BE2C (cell line): ENCODE data around the gene SMIM35.

ENCODE experiments used
- DNase-seq: peaks from one replicate; pipeline ENCODE4 v3.0.0-alpha.2; 2020
- H3K27me3 ChIP-seq: fragments of 250-450 bp; sonication (Bioruptor Pico); 2 replicates; pipeline ENCODE4 v1.5.1; 2020; ENCODE audit warnings: mild to moderate bottlenecking
- H3K36me3 ChIP-seq: fragments of 250-450 bp; sonication (Bioruptor Pico); 2 replicates; pipeline ENCODE4 v1.5.1; 2020; ENCODE audit warnings: mild to moderate bottlenecking
- H3K4me1 ChIP-seq: fragments of 250-450 bp; sonication (Bioruptor Pico); 2 replicates; pipeline ENCODE4 v1.5.1; 2020
- H3K4me3 ChIP-seq: 2 replicates; pipeline ENCODE4 v1.5.1; 2011; ENCODE audit warnings: low read depth, low read length
- H3K9me3 ChIP-seq: fragments of 250-450 bp; sonication (Bioruptor Pico); 2 replicates; pipeline ENCODE4 v1.5.1; 2020
- TF ChIP-seq, protein P1 (sequence below): IDR thresholded peaks from 2 replicates; pipeline ENCODE4 v1.5.1; 2012; ENCODE audit warnings: mild to moderate bottlenecking, low read depth, low read length

SMIM35 gene

DNA sequence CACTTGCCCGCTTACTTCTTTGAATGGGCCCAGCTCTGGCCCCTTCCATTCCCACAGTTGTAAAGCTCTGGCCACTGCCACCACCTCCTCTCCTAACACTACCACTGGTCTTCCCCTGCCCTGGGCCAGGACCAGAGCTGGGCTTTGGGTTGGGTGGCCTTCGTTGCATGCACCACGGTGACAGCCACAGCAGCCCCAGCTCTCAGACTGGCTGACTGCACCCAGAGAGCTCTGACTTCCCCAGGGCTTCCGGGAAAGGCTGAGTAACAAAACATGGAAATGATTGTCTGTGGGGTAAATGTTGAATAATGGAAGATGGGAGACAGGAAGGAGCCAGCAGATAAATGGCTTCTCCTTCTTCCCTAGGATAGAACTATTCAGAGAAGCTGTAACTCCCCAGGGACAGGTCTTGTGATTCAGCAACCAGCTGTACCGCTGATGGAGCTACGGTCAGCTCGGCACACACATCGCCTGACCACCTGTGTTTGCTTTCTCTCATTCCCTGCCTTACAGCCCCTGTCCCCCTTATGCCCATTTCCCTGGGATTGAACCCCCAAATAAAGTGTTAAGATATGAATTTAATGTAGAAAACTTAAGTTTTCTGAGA, 38.3 kb upstream of the SMIM35 start:
- H3K27me3 ChIP-seq, result peaks cover 4% of the 10 kb centered on the region; the same call in 1 of the 2 replicates
- no peaks in the 10 kb centered on the region for H3K9me3 ChIP-seq
- no peak overlapping the region for H3K4me3 ChIP-seq
- peaks cover 3% of the 10 kb centered on the region; the same call in 1 of the 2 replicates for H3K4me1 ChIP-seq
- TF ChIP-seq, protein P1, sequence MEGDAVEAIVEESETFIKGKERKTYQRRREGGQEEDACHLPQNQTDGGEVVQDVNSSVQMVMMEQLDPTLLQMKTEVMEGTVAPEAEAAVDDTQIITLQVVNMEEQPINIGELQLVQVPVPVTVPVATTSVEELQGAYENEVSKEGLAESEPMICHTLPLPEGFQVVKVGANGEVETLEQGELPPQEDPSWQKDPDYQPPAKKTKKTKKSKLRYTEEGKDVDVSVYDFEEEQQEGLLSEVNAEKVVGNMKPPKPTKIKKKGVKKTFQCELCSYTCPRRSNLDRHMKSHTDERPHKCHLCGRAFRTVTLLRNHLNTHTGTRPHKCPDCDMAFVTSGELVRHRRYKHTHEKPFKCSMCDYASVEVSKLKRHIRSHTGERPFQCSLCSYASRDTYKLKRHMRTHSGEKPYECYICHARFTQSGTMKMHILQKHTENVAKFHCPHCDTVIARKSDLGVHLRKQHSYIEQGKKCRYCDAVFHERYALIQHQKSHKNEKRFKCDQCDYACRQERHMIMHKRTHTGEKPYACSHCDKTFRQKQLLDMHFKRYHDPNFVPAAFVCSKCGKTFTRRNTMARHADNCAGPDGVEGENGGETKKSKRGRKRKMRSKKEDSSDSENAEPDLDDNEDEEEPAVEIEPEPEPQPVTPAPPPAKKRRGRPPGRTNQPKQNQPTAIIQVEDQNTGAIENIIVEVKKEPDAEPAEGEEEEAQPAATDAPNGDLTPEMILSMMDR, result no peak
- H3K36me3 ChIP-seq, result no peaks in the 10 kb centered on the region
- DNase-seq, result no peak

- TF ChIP-seq, protein P1, result no peak
- Histone ChIP-seq H3K4me3 (no peak overlapping the region), H3K9me3 (no peaks in the 10 kb centered on the region), H3K4me1 (no peaks in the 10 kb centered on the region), H3K36me3 (no peaks in the 10 kb centered on the region), H3K27me3 (peaks cover 13% of the 10 kb centered on the region)
- no peak for DNase-seq
Observed at GRCh38 chr11:118120793-118121192, 34.0 kb upstream of the SMIM35 start.

- no peaks in the 10 kb centered on the region for H3K9me3 ChIP-seq
- H3K4me1 ChIP-seq, result no peaks in the 10 kb centered on the region
- H3K27me3 ChIP-seq, result peaks cover 16% of the 10 kb centered on the region
- no peak for DNase-seq
- TF ChIP-seq, protein P1, result no peak
- H3K36me3 ChIP-seq, result no peaks in the 10 kb centered on the region
- H3K4me3 ChIP-seq, result no peak overlapping the region
Observed at GRCh38 chr11:118117790-118118601, 31.2 kb upstream of the SMIM35 start.

DNA sequence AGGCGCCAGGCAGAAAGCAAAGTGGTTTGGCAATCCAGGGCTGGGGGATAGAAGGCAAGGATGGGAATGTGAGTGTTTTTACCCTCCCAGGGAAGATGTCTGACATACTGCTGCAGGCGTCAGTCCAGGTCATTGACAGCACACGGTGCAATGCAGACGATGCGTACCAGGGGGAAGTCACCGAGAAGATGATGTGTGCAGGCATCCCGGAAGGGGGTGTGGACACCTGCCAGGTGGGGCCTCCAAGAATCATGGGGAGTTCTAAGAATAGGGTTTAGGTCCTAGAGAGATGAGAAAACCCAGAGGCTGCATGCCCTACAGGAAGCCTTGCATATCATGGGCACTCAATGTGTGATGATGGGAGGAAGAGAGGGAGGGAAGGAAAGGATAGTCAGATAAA, 28.3 kb upstream of the SMIM35 start:
- H3K36me3 ChIP-seq, result no peaks in the 10 kb centered on the region
- H3K4me3 ChIP-seq, result no peak overlapping the region
- TF ChIP-seq, protein P1, result no peak
- no peaks in the 10 kb centered on the region for H3K9me3 ChIP-seq
- peaks cover 15% of the 10 kb centered on the region for H3K27me3 ChIP-seq
- no peaks in the 10 kb centered on the region for H3K4me1 ChIP-seq
- no peak for DNase-seq

GRCh38 chr11:118114266-118114665, 27.5 kb upstream of the SMIM35 start:
- no peaks in the 10 kb centered on the region for H3K36me3 ChIP-seq
- DNase-seq, result no peak
- H3K4me3 ChIP-seq, result no peak overlapping the region
- no peaks in the 10 kb centered on the region for H3K4me1 ChIP-seq
- peaks cover 18% of the 10 kb centered on the region for H3K27me3 ChIP-seq
- no peaks in the 10 kb centered on the region for H3K9me3 ChIP-seq
- TF ChIP-seq, protein P1, result no peak
